CD14-positive monocyte (primary cell): ENCODE data around the gene NDUFB8. TPM values are rescaled to one million over a fixed set of nuclear protein-coding genes. Genes with fewer than 3 reads are reported as not detected.

ENCODE experiments used
- DNase-seq, 3 donors: peaks; one replicate each; pipeline ENCODE4 v3.0.0-alpha.2; 2011 to 2022
- H2AFZ ChIP-seq: 2 replicates; pipeline ENCODE4 v1.6.0; 2012; ENCODE audit warnings: mild to moderate bottlenecking, low read depth, low read length, inconsistent platforms; ENCODE audit not compliant: insufficient read depth, poor library complexity, severe bottlenecking
- H3K27ac ChIP-seq, 2 donors: 1 replicate in 1 of 2; 2 replicates in 1 of 2; pipeline ENCODE4 v1.5.1; 2012 to 2013; ENCODE audit warnings: low read length in 2 of 2, control low read depth in 1 of 2, inconsistent platforms in 1 of 2, low read depth in 1 of 2, mild to moderate bottlenecking in 1 of 2
- H3K27me3 ChIP-seq, 2 donors: one replicate each; pipeline versions ENCODE4 v1.6.0 to v1.6.1; 2011 to 2013; ENCODE audit warnings: low read length in 2 of 2; ENCODE audit not compliant: control insufficient read depth in 2 of 2, insufficient read depth in 2 of 2
- H3K36me3 ChIP-seq, 2 donors: replicated peaks in 1 of 2; 1 replicate in 1 of 2; 2 replicates in 1 of 2; pipeline versions ENCODE4 v1.5.1 to v1.6.1; 2012 to 2013; ENCODE audit warnings: low read length in 2 of 2, control low read depth in 1 of 2, inconsistent platforms in 1 of 2, mild to moderate bottlenecking in 1 of 2; ENCODE audit not compliant: insufficient read depth in 2 of 2, control insufficient read depth in 1 of 2
- H3K4me1 ChIP-seq, 2 donors: 1 replicate in 1 of 2; 2 replicates in 1 of 2; pipeline versions ENCODE4 v1.5.1 to v1.6.1; 2012 to 2013; ENCODE audit warnings: low read length in 2 of 2, control low read depth in 1 of 2, inconsistent platforms in 1 of 2, mild to moderate bottlenecking in 1 of 2, moderate library complexity in 1 of 2; ENCODE audit not compliant: insufficient read depth in 2 of 2, control insufficient read depth in 1 of 2
- H3K4me2 ChIP-seq: replicated peaks from 2 replicates; pipeline ENCODE3; 2012; ENCODE audit warnings: low read length, moderate library complexity, mild to moderate bottlenecking; ENCODE audit not compliant: poor library complexity, severe bottlenecking; ENCODE audit errors: extremely low read depth
- H3K4me3 ChIP-seq, 3 experiments: fragments of 200-600 bp in 1 of 3; sonication (generic) in 1 of 3; replicated peaks in 1 of 3; 1 replicate in 2 of 3; 2 replicates in 1 of 3; pipeline ENCODE4 v1.5.1; 2011 to 2013; ENCODE audit warnings: low read length in 3 of 3, mild to moderate bottlenecking in 3 of 3, control low read depth in 2 of 3, low read depth in 2 of 3, inconsistent platforms in 1 of 3, moderate library complexity in 1 of 3
- H3K79me2 ChIP-seq: 2 replicates; pipeline ENCODE4 v1.6.0; 2012; ENCODE audit warnings: mild to moderate bottlenecking, control low read depth, inconsistent platforms, low read length, moderate library complexity; ENCODE audit not compliant: insufficient read depth
- H3K9ac ChIP-seq: 2 replicates; pipeline ENCODE4 v1.6.0; 2017; ENCODE audit warnings: low read length, mild to moderate bottlenecking; ENCODE audit not compliant: insufficient read depth, poor library complexity, severe bottlenecking
- H3K9me3 ChIP-seq, 2 donors: replicated peaks in 1 of 2; 1 replicate in 1 of 2; 2 replicates in 1 of 2; pipeline versions ENCODE4 v1.5.1 to v1.6.1; 2012 to 2013; ENCODE audit warnings: low read length in 2 of 2, control low read depth in 1 of 2; ENCODE audit not compliant: control insufficient read depth in 1 of 2, insufficient read depth in 1 of 2
- H4K20me1 ChIP-seq: 2 replicates; pipeline ENCODE4 v1.6.0; 2012; ENCODE audit warnings: mild to moderate bottlenecking, low read length, control low read depth, moderate library complexity; ENCODE audit not compliant: insufficient read depth
- H3K27ac Mint-ChIP-seq, 7 donors: one replicate each; pipeline ENCODE4 v1.8.0; 2020; ENCODE audit warnings: mild to moderate bottlenecking in 7 of 7, mixed read lengths in 7 of 7, moderate library complexity in 6 of 7, inconsistent platforms in 2 of 7
- H3K27me3 Mint-ChIP-seq, 3 donors: one replicate each; pipeline ENCODE4 v1.8.0; 2021 to 2022; ENCODE audit warnings: low read depth in 3 of 3, mild to moderate bottlenecking in 3 of 3, mixed read lengths in 3 of 3, moderate library complexity in 3 of 3, inconsistent platforms in 1 of 3
- H3K36me3 Mint-ChIP-seq, 2 donors: one replicate each; pipeline ENCODE4 v1.8.0; 2020; ENCODE audit warnings: mixed read lengths in 2 of 2, inconsistent platforms in 1 of 2, mild to moderate bottlenecking in 1 of 2
- H3K4me1 Mint-ChIP-seq: one replicate; pipeline ENCODE4 v1.8.0; 2020; ENCODE audit warnings: mild to moderate bottlenecking, mixed read lengths
- H3K4me3 Mint-ChIP-seq, 2 donors: one replicate each; pipeline ENCODE4 v1.8.0; 2020; ENCODE audit warnings: mild to moderate bottlenecking in 2 of 2, mixed read lengths in 2 of 2, moderate library complexity in 1 of 2
- H3K9me3 Mint-ChIP-seq, 7 donors: one replicate each; pipeline ENCODE4 v1.8.0; 2020 to 2022; ENCODE audit warnings: mixed read lengths in 7 of 7, mild to moderate bottlenecking in 6 of 7, moderate library complexity in 6 of 7, inconsistent platforms in 2 of 7
- WGBS: methylation state at CpG from one replicate; pipeline ENCODE4 v1.1.5; 2013; ENCODE audit warnings: missing lambda C conversion rate; ENCODE audit not compliant: insufficient coverage; 5-methylcytosine and 5-hydroxymethylcytosine counted together
- intact Hi-C, 2 donors: fragments of 100-400 bp; cut with micrococcal nuclease; formaldehyde crosslinking; loops; one replicate each; pipeline versions ENCODE4 v1.15.0 to v1.15.1; 2023
- polyA plus RNA-seq, 3 donors: library from polyadenylated mRNA; depleted of rRNA in 1 of 3; unstranded in 2 of 3; stranded (reverse) in 1 of 3; fragments of 300-500 nt in 2 of 3; fragments of >200 nt in 1 of 3; fragmentation: Illumina TruSeq in 2 of 3; gene quantifications; 1 replicate in 2 of 3; 2 replicates in 1 of 3; pipeline ENCODE4 v1.2.3, GENCODE V29; 2012 to 2021
- TF ChIP-seq, protein P1 (sequence below): fragments of 200-600 bp; IDR thresholded peaks from one replicate; pipeline ENCODE4 v1.8.0; 2022; ENCODE audit warnings: antibody characterized with exemption, mild to moderate bottlenecking

The NDUFB8 gene
- polyA plus RNA-seq, 3 donors = 124 to 419 (median 381) TPM

DNA sequence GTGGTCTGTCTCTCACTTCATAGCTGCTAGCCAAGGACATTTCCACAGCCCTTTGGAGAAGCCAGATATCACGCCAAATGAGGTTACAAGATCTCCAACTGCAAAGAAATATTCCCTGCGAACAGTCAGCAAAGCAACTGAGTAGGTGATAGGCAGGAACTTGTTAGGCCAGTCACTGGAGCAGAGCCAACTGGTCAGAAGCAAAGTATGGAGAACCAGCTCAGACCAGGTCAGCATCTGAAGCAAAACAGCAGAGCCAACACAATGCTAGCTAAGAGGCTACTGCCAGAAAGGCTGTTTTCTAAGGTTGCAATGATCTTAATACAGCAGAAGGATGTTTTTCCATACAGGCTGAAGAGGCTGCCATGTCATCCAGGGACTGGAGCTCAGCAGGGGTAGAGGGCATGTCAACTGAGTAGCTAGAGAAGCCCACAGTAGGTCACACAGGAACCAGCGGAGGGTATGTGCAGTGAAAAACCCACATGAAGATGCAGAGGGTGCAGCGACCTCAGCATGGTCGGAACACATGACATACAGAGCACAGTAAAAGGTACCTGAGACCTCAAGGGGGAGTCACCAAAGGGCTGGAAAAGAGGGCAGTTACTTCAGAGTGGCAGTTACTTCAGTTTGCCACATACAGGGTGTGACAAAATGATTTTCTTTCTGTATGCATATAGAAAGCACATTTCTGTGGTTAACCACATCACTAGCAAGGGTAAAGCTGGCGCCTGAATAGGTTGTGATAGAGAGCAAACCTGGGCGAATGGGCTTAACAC lies 18.9 kb downstream of the NDUFB8 start:
- Histone ChIP-seq H2AFZ (no peak overlapping the region), H3K4me1 (peaks cover 12% of the 10 kb centered on the region in 2 donors), H3K27ac (no peak overlapping the region), H3K36me3 (peaks cover 19 to 44% of the 10 kb centered on the region in 2 donors), H3K4me2 (no peak overlapping the region), H3K9ac (peak overlapping the region; percentile 13), H3K4me3 (no peak overlapping the region), H3K9me3 (no peaks in the 10 kb centered on the region), H3K79me2 (no peaks in the 10 kb centered on the region), H4K20me1 (no peaks in the 10 kb centered on the region), H3K27me3 (no peaks in the 10 kb centered on the region)
- peak overlapping the region in 1 of 7 donors; percentile 36 for H3K27ac Mint-ChIP-seq
- peaks cover 10% of the 10 kb centered on the region for H3K4me1 Mint-ChIP-seq
- TF ChIP-seq, protein P1, sequence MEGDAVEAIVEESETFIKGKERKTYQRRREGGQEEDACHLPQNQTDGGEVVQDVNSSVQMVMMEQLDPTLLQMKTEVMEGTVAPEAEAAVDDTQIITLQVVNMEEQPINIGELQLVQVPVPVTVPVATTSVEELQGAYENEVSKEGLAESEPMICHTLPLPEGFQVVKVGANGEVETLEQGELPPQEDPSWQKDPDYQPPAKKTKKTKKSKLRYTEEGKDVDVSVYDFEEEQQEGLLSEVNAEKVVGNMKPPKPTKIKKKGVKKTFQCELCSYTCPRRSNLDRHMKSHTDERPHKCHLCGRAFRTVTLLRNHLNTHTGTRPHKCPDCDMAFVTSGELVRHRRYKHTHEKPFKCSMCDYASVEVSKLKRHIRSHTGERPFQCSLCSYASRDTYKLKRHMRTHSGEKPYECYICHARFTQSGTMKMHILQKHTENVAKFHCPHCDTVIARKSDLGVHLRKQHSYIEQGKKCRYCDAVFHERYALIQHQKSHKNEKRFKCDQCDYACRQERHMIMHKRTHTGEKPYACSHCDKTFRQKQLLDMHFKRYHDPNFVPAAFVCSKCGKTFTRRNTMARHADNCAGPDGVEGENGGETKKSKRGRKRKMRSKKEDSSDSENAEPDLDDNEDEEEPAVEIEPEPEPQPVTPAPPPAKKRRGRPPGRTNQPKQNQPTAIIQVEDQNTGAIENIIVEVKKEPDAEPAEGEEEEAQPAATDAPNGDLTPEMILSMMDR = no peak
- no peaks in the 10 kb centered on the region for H3K9me3 Mint-ChIP-seq
- intact Hi-C loops = no loop called here
- WGBS = 44% methylated on average over 4 of the region's 7 CpGs
- H3K27me3 Mint-ChIP-seq = no peaks in the 10 kb centered on the region
- DNase-seq = no peak
- H3K36me3 Mint-ChIP-seq = peaks cover 43 to 54% of the 10 kb centered on the region in 2 donors
- no peak overlapping the region for H3K4me3 Mint-ChIP-seq

DNA sequence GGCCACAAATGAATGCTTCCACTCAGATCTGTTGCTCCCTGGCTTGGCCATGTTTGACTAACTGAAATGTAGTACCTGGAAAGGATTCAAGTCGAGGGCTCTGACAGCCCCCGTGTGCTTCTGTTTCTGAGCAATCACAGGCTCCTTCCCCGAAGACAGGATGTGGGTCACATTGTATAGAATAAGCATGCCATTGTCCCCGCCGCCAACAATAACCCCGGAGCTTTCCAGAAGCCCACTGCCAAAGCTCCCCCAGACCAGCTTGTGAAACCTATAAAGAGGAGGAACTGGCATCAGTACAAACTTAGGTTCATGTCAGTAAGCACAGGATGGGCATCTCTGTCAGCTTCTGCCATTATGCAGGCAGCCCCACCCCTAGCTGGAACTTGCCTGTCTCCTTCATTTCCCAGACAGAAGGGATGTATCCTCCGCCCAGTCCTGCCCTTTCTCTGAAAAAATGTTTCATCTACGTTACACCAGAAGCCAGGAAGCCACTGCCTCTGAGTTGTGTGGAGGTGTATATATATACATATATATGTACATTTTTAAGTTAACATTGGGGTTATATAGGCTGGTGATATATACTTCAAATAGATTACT lies 20.3 kb downstream of the NDUFB8 start:
- no peaks in the 10 kb centered on the region for H3K27me3 ChIP-seq
- H3K79me2 ChIP-seq = no peaks in the 10 kb centered on the region
- peaks cover 50 to 59% of the 10 kb centered on the region in 2 donors for H3K36me3 Mint-ChIP-seq
- H3K4me1 Mint-ChIP-seq = peaks cover 10% of the 10 kb centered on the region
- H3K4me3 Mint-ChIP-seq = no peak overlapping the region
- no peak overlapping the region for H3K27ac Mint-ChIP-seq
- TF ChIP-seq, protein P1 = no peak
- H3K4me3 ChIP-seq = no peak overlapping the region
- no peak overlapping the region for H3K9ac ChIP-seq
- no peaks in the 10 kb centered on the region for H4K20me1 ChIP-seq
- peaks cover 23 to 47% of the 10 kb centered on the region in 2 donors for H3K36me3 ChIP-seq
- no peak overlapping the region for H3K27ac ChIP-seq
- no peaks in the 10 kb centered on the region for H3K27me3 Mint-ChIP-seq
- 94% methylated on average over 6 of the region's 8 CpGs for WGBS
- H3K9me3 Mint-ChIP-seq = no peaks in the 10 kb centered on the region
- intact Hi-C loops = no loop called here
- peaks cover 12% of the 10 kb centered on the region in 2 donors for H3K4me1 ChIP-seq
- no peak for DNase-seq
- no peak overlapping the region for H2AFZ ChIP-seq
- no peak overlapping the region for H3K4me2 ChIP-seq
- no peaks in the 10 kb centered on the region for H3K9me3 ChIP-seq
